Liver (tissue), 9 donors: ENCODE measurements around the gene THAP2. TPM values are rescaled to one million over a fixed set of nuclear protein-coding genes. Genes with fewer than 3 reads are reported as not detected.

Experiments
- DNase-seq: peaks from one replicate; pipeline ENCODE4 v3.0.0-alpha.2; 2017; ENCODE audit warnings: low spot score
- H3K27ac ChIP-seq, 2 donors: one replicate each; pipeline ENCODE4 v1.7.0; 2013; ENCODE audit warnings: inconsistent platforms in 2 of 2, low read length in 2 of 2, control low read depth in 1 of 2, low read depth in 1 of 2, mild to moderate bottlenecking in 1 of 2
- H3K27me3 ChIP-seq, 4 donors: one replicate each; pipeline versions ENCODE4 v1.6.1 to v1.7.0; 2013; ENCODE audit warnings: low read length in 3 of 4, inconsistent platforms in 1 of 4, mild to moderate bottlenecking in 1 of 4, moderate library complexity in 1 of 4; ENCODE audit not compliant: control insufficient read depth in 4 of 4, insufficient read depth in 4 of 4
- H3K36me3 ChIP-seq, 4 donors: one replicate each; pipeline versions ENCODE4 v1.6.1 to v1.7.0; 2013; ENCODE audit warnings: low read length in 3 of 4, mild to moderate bottlenecking in 3 of 4, low read depth in 1 of 4, moderate library complexity in 1 of 4; ENCODE audit not compliant: control insufficient read depth in 4 of 4, insufficient read depth in 3 of 4
- H3K4me1 ChIP-seq, 4 donors: one replicate each; pipeline versions ENCODE4 v1.6.1 to v1.7.0; 2013; ENCODE audit warnings: low read length in 3 of 4, mild to moderate bottlenecking in 3 of 4, moderate library complexity in 1 of 4; ENCODE audit not compliant: control insufficient read depth in 4 of 4, insufficient read depth in 4 of 4
- H3K4me3 ChIP-seq, 3 donors: one replicate each; pipeline versions ENCODE4 v1.6.1 to v1.7.0; 2013; ENCODE audit warnings: low read length in 3 of 3, control low read depth in 1 of 3, low read depth in 1 of 3, mild to moderate bottlenecking in 1 of 3
- H3K9ac ChIP-seq, 2 donors: one replicate each; pipeline ENCODE4 v1.7.0; 2013; ENCODE audit warnings: low read length in 2 of 2, mild to moderate bottlenecking in 2 of 2, moderate library complexity in 2 of 2, control low read depth in 1 of 2, low read depth in 1 of 2
- H3K9me3 ChIP-seq, 4 donors: one replicate each; pipeline versions ENCODE4 v1.6.1 to v1.7.0; 2013; ENCODE audit warnings: low read length in 3 of 4; ENCODE audit not compliant: control insufficient read depth in 4 of 4
- EGR1 ChIP-seq, 2 donors: IDR thresholded peaks; 2 replicates each; pipeline ENCODE4 v1.6.1; 2016 to 2018; ENCODE audit warnings: antibody characterized with exemption in 2 of 2, low read depth in 2 of 2
- FOXA1 ChIP-seq: IDR thresholded peaks from 2 replicates; pipeline ENCODE4 v1.6.1; 2016; ENCODE audit warnings: antibody characterized with exemption
- FOXA2 ChIP-seq: IDR thresholded peaks from 2 replicates; pipeline ENCODE4 v1.6.1; 2016; ENCODE audit warnings: antibody characterized with exemption
- GABPA ChIP-seq, 2 donors: IDR thresholded peaks in 1 of 2; conservative IDR thresholded peaks in 1 of 2; 2 replicates each; pipeline ENCODE4 v1.6.1; 2016; ENCODE audit warnings: antibody characterized with exemption in 2 of 2, mild to moderate bottlenecking in 1 of 2, moderate library complexity in 1 of 2
- HNF4A ChIP-seq, 2 donors: conservative IDR thresholded peaks; 2 replicates each; pipeline ENCODE4 v1.6.1; 2016; ENCODE audit warnings: antibody characterized with exemption in 2 of 2, mild to moderate bottlenecking in 2 of 2
- HNF4G ChIP-seq: IDR thresholded peaks from 2 replicates; pipeline ENCODE4 v1.6.1; 2016; ENCODE audit warnings: antibody characterized with exemption
- JUND ChIP-seq, 2 donors: IDR thresholded peaks; 2 replicates each; pipeline ENCODE4 v1.6.1; 2016; ENCODE audit warnings: antibody characterized with exemption in 2 of 2
- NR2F2 ChIP-seq: IDR thresholded peaks from 2 replicates; pipeline ENCODE4 v1.6.1; 2016; ENCODE audit warnings: antibody characterized with exemption
- RAD21 ChIP-seq, 2 donors: IDR thresholded peaks; 2 replicates each; pipeline ENCODE4 v1.6.1; 2016; ENCODE audit warnings: antibody characterized with exemption in 2 of 2, mild to moderate bottlenecking in 2 of 2
- RXRA ChIP-seq, 2 donors: IDR thresholded peaks; 2 replicates each; pipeline ENCODE4 v1.6.1; 2017 to 2018; ENCODE audit warnings: antibody characterized with exemption in 2 of 2, mild to moderate bottlenecking in 1 of 2
- TAF1 ChIP-seq: conservative IDR thresholded peaks from 2 replicates; pipeline ENCODE4 v1.6.1; 2016; ENCODE audit warnings: antibody characterized with exemption, mild to moderate bottlenecking
- YY1 ChIP-seq: IDR thresholded peaks from 2 replicates; pipeline ENCODE4 v1.6.1; 2016; ENCODE audit warnings: antibody characterized with exemption, mild to moderate bottlenecking
- WGBS: extraction: QIAGEN DNeasy Blood & Tissue Kit; methylation state at CpG from one replicate; pipeline ENCODE4 v1.1.7; 2013; 5-methylcytosine and 5-hydroxymethylcytosine counted together
- polyA plus RNA-seq, 2 donors: library from polyadenylated mRNA; stranded (reverse) in 1 of 2; unstranded in 1 of 2; fragments of 200-250 nt in 1 of 2; fragments of >200 nt in 1 of 2; fragmentation: Nextera tagmentation in 1 of 2; extraction: Ambion mirVana in 1 of 2; gene quantifications; one replicate each; pipeline versions ENCODE4 v1.2.1 to v1.2.3, GENCODE V29; 2013 to 2015
- total RNA-seq, 2 donors: library from RNA; depleted of rRNA; stranded (reverse); fragments of >200 nt; gene quantifications; one replicate each; pipeline ENCODE4 v1.2.3, GENCODE V29; 2014
- TF ChIP-seq, protein P1 (sequence below): fragments of 150-350 bp; IDR thresholded peaks from 2 replicates; pipeline ENCODE4 v1.5.1; 2017; ENCODE audit warnings: improper control_type of control experiment, low read depth, low read length; ENCODE audit not compliant: missing input control
- TF ChIP-seq, protein P2 (sequence below): IDR thresholded peaks from 2 replicates; pipeline ENCODE4 v1.6.1; 2016; ENCODE audit warnings: antibody characterized with exemption, mild to moderate bottlenecking
- TF ChIP-seq, protein P3 (sequence below): IDR thresholded peaks from 2 replicates; pipeline ENCODE4 v1.6.1; 2016; ENCODE audit warnings: antibody characterized with exemption
- donor health status: healthy.
- donor health status: healthy.
- donor health status: healthy.
- donor health status: healthy.
- donor health status: healthy.

THAP2 gene
- total and polyA plus RNA-seq, 4 donors = 0.82 to 2.5 (median 1.5) TPM

DNA sequence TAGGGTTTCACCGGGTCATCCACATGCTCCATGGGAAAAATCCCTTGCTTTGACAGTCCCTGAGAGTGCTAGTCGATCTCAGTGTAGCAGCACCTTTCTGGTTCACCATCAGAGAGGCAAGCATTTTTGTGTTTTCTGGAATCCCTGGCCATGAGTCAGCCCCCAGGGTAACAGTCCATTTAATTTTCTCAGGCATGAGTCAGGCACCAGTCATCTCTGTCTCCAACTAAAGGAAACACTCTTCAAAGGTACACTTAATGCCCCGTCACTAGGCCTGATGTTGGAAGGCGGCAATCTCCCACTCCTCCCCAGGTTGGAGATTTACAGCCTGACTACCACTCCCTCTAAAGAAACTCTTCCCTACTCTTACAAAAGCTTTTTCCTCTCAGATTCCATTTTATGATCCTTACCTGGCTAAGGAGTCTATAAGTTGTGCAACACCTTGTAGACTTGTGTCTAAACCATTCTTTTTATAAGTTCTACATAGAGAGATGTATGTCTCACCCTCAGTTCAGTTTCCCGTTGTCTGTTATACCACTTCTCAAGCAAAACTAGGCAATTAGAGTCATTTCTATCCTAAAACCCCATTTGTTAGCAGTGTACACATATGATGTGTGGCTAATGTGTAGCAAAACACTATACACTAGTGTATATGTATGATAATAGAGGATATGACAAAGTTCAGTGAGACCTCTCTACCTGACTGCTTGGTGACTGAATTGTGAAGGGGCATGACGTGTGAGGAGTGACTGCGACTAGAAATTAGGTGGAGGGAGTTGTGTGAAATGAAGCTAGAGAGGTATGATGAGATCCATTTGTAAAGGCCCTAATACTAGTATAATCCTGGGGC, 46.4 kb downstream of the THAP2 start:
- peaks cover 5 to 12% (median 5%) of the 10 kb centered on the region in 4 donors for H3K9me3 ChIP-seq
- DNase-seq = no peak
- H3K27me3 ChIP-seq = no peaks in the 10 kb centered on the region
- no peaks in the 10 kb centered on the region for H3K4me1 ChIP-seq
- WGBS = 96% methylated on average over 7 of the region's 7 CpGs
- no peaks in the 10 kb centered on the region for H3K36me3 ChIP-seq
- TF ChIP-seq GABPA (IDR thresholded peaks at IDR 0.05 in 1 of 2, conservative IDR thresholded peaks at IDR 0.05 in 1 of 2) (no peak), TAF1 (no peak), HNF4G (no peak), RAD21 (IDR thresholded peaks at IDR 0.05) (no peak), FOXA1 (no peak), RXRA (IDR thresholded peaks at IDR 0.05) (no peak), YY1 (no peak), NR2F2 (no peak), HNF4A (conservative IDR thresholded peaks at IDR 0.05) (no peak), EGR1 (IDR thresholded peaks at IDR 0.05; ENCODE audit: low read depth in 2 of 2) (no peak), FOXA2 (no peak), JUND (IDR thresholded peaks at IDR 0.05) (no peak)
- TF ChIP-seq, protein P1, sequence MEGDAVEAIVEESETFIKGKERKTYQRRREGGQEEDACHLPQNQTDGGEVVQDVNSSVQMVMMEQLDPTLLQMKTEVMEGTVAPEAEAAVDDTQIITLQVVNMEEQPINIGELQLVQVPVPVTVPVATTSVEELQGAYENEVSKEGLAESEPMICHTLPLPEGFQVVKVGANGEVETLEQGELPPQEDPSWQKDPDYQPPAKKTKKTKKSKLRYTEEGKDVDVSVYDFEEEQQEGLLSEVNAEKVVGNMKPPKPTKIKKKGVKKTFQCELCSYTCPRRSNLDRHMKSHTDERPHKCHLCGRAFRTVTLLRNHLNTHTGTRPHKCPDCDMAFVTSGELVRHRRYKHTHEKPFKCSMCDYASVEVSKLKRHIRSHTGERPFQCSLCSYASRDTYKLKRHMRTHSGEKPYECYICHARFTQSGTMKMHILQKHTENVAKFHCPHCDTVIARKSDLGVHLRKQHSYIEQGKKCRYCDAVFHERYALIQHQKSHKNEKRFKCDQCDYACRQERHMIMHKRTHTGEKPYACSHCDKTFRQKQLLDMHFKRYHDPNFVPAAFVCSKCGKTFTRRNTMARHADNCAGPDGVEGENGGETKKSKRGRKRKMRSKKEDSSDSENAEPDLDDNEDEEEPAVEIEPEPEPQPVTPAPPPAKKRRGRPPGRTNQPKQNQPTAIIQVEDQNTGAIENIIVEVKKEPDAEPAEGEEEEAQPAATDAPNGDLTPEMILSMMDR = no peak
- TF ChIP-seq, protein P2, sequence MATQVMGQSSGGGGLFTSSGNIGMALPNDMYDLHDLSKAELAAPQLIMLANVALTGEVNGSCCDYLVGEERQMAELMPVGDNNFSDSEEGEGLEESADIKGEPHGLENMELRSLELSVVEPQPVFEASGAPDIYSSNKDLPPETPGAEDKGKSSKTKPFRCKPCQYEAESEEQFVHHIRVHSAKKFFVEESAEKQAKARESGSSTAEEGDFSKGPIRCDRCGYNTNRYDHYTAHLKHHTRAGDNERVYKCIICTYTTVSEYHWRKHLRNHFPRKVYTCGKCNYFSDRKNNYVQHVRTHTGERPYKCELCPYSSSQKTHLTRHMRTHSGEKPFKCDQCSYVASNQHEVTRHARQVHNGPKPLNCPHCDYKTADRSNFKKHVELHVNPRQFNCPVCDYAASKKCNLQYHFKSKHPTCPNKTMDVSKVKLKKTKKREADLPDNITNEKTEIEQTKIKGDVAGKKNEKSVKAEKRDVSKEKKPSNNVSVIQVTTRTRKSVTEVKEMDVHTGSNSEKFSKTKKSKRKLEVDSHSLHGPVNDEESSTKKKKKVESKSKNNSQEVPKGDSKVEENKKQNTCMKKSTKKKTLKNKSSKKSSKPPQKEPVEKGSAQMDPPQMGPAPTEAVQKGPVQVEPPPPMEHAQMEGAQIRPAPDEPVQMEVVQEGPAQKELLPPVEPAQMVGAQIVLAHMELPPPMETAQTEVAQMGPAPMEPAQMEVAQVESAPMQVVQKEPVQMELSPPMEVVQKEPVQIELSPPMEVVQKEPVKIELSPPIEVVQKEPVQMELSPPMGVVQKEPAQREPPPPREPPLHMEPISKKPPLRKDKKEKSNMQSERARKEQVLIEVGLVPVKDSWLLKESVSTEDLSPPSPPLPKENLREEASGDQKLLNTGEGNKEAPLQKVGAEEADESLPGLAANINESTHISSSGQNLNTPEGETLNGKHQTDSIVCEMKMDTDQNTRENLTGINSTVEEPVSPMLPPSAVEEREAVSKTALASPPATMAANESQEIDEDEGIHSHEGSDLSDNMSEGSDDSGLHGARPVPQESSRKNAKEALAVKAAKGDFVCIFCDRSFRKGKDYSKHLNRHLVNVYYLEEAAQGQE = no peak
- TF ChIP-seq, protein P3, sequence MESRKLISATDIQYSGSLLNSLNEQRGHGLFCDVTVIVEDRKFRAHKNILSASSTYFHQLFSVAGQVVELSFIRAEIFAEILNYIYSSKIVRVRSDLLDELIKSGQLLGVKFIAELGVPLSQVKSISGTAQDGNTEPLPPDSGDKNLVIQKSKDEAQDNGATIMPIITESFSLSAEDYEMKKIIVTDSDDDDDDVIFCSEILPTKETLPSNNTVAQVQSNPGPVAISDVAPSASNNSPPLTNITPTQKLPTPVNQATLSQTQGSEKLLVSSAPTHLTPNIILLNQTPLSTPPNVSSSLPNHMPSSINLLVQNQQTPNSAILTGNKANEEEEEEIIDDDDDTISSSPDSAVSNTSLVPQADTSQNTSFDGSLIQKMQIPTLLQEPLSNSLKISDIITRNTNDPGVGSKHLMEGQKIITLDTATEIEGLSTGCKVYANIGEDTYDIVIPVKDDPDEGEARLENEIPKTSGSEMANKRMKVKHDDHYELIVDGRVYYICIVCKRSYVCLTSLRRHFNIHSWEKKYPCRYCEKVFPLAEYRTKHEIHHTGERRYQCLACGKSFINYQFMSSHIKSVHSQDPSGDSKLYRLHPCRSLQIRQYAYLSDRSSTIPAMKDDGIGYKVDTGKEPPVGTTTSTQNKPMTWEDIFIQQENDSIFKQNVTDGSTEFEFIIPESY = no peak
- no peak overlapping the region for H3K9ac ChIP-seq
- H3K4me3 ChIP-seq = no peak overlapping the region
- H3K27ac ChIP-seq = no peak overlapping the region

DNA sequence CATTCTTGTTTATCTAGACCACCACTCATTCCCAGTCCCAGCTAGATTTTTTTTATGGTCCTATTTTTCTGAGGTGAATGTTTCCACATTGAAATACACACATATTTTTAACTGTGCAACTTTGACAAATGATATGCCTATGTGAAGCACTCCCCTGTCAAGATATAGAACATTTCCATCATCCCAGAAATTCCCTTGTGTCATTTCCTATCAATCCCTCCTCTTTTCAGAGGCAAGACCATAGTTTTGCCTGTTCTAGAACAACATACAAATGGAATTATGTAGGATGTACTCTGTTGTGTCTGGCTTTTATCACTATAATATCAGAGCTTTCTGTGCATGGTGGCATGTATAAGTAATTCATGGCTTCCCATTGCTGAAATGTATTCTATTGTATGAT, 54.5 kb downstream of the THAP2 start:
- Histone ChIP-seq H3K27me3 (no peaks in the 10 kb centered on the region), H3K4me3 (no peak overlapping the region), H3K9ac (no peak overlapping the region), H3K27ac (no peak overlapping the region), H3K9me3 (peaks cover 0 to 5% (median 4%) of the 10 kb centered on the region in 4 donors), H3K4me1 (no peaks in the 10 kb centered on the region), H3K36me3 (no peaks in the 10 kb centered on the region)
- no peak for TF ChIP-seq JUND (IDR thresholded peaks at IDR 0.05)
- no peak for TF ChIP-seq FOXA1
- no peak for TF ChIP-seq RXRA (IDR thresholded peaks at IDR 0.05)
- TF ChIP-seq, protein P1 = no peak
- TF ChIP-seq HNF4G = no peak
- TF ChIP-seq FOXA2 = no peak
- TF ChIP-seq NR2F2 = no peak
- no peak for TF ChIP-seq TAF1
- no peak for TF ChIP-seq RAD21 (IDR thresholded peaks at IDR 0.05)
- DNase-seq = no peak
